Measurements from ENCODE around the gene POLR3B.
A peak's percentile ranks its signal among the peaks of the same experiment; 100 is the strongest.
"Not testable (repeated sequence)": the region's sequence is repeated elsewhere in the genome, so short reads cannot be mapped to it uniquely, and the experiment has no call there.

Gene POLR3B

GRCh38 chr12:106459534-106459933 is 102.0 kb downstream of the POLR3B start:
- DNase-seq (ENCODE audit: low read depth, low spot score): no peak

DNA sequence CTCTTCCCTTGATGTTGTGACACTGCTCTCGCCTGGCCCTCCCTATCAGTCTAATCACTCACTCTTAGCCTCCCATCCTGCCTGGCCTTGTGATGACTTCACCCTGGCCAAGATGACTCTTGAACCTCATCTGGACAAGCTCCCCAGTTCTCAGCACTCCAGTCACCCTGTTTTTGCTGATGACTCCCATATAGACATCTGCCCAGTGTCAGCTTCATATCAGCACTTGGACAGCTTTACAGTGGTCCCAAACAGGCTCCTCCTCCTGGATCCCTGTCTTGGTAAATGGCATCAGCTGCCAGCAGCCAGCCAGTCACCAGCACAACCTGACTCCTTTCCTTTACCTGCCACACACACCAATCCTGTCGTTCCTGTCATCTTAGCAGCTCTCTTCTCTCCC is 104.2 kb downstream of the POLR3B start:
- DNase-seq (ENCODE audit: low read depth, low spot score): no peak

GRCh38 chr12:106465605-106466004 is 108.1 kb downstream of the POLR3B start:
- not testable (repeated sequence) for DNase-seq (ENCODE audit: low read depth, low spot score)

DNA sequence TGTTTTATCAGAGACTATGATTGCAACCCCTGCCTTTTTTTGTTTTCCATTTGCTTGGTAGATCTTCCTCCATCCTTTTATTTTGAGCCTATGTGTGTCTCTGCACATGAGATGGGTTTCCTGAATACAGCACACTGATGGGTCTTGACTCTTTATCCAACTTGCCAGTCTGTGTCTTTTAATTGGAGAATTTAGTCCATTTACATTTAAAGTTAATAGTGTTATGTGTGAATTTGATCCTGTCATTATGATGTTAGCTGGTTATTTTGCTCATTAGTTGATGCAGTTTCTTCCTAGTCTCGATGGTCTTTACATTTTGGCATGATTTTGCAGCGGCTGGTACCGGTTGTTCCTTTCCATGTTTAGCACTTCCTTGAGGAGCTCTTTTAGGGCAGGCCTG is 118.1 kb downstream of the POLR3B start:
- DNase-seq (ENCODE audit: low read depth, low spot score): not testable (repeated sequence)

GRCh38 chr12:106477627-106478026 is 120.1 kb downstream of the POLR3B start:
- DNase-seq (ENCODE audit: low read depth, low spot score): not testable (repeated sequence)

DNA sequence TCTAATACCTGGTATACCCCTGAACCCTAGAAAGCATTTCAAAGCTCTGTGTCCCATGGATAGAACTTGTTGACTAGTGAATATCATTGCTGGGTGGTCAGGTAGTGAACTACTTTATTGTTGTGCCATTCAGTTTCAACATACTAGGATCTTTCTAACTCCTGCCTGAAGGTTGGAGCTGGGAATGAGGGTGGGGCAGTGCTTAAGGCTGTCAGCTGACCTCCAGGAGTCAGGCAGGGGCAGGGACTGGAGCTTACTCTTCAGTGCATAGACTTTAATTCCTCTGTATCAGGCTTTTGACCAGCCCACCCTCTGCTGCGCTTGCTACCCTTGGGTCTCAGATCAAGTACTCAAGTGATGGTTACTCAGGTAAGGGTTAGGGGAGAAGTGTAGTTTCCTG is 122.7 kb downstream of the POLR3B start:
- DNase-seq (ENCODE audit: low read depth, low spot score): no peak

DNA sequence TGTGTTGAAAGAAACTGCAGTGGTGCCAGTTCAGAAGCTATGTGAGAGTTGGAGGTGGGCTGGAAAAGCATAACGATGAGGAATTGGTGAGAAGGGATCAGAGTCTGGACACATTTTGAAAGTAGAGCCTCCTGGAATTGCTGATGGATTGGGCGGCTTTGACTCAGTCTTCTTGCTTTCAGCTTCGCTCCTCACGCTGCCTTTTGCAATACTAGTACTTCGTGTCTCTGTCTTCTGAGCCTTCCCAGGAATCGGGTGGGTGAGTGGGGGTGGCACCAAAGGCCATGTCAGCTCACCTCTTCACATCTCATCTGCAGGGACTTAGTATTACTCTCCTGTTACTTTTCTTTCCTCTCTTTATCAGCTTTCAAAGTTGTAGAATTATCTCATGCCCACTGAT is 123.7 kb downstream of the POLR3B start:
- no peak for DNase-seq (ENCODE audit: low read depth, low spot score)

DNA sequence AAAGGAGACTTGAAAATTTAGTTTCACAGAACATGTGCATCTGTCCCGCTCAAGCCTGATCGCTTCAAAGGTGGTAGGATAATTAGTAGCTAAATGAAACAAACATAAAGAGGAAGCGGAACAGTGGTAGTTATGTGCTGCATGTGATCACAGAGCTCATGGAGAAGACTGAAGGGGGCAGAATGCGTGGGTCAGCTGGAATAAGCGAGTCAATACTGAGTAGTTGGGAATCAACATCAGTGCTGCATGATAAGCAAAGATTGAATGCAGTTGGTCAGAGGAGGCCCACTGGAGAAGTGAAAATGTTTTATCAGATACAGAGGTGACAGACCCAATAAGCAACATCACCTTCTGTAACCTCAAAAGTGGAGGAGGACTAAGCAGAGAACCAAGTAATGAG is 130.1 kb downstream of the POLR3B start:
- DNase-seq (ENCODE audit: low read depth, low spot score): no peak

GRCh38 chr12:106488884-106489283 is 131.3 kb downstream of the POLR3B start:
- DNase-seq (ENCODE audit: low read depth, low spot score): no peak

- no peak for DNase-seq (ENCODE audit: low read depth, low spot score)
These were observed 132.7 kb downstream of the POLR3B start for GRCh38 chr12:106490264-106490663.

GRCh38 chr12:106492857-106493256 is 135.3 kb downstream of the POLR3B start:
- DNase-seq (ENCODE audit: low read depth, low spot score): no peak

DNA sequence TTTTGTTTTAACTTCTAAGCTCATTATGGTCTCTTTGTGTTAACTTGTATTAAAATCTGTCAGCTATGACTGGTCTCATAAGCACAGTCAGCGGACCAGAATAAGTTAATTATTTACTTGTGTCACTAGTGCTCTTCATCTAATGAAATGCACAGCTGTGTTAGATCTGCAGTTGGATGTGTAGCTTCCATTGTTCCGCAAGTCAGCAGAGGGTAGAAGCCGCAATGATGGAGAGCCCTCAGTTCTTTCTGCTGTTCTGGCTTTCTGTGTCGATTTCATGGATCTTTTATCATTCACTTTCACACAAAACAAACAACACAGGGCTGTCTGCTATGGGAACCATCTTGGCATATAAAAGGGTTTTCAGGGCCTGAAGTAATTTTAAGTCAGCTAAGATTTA is 136.0 kb downstream of the POLR3B start:
- no peak for DNase-seq (ENCODE audit: low read depth, low spot score)

DNA sequence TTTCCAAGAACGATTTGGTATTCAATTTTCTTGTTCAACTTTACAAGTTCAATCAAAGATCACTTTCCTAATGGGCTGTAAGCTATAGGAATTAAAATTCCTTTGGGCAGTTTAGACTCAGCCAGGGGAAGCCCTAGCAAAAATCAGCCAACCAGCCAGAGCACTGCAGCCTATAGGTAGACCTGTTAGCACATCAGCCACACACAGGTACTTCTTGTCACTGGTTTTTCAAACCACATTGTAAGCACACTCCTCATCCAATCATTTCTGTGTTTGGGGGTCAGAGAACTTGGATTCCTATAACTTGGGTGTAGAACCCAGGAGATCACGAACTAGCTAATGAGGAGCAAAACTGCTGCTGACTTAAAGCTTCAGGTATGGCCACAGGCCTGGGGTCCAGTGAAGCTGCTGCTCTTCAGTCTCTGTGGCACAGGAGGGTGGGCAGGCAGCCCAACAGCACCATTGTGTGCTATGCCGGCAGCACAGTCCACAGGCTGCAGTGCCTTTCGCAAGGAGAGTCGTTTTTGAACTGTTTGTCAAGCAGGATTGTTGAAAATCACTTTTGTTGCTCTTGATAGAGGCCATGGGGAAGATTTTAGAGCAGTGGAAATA is 137.9 kb downstream of the POLR3B start:
- DNase-seq (ENCODE audit: low read depth, low spot score): no peak

DNA sequence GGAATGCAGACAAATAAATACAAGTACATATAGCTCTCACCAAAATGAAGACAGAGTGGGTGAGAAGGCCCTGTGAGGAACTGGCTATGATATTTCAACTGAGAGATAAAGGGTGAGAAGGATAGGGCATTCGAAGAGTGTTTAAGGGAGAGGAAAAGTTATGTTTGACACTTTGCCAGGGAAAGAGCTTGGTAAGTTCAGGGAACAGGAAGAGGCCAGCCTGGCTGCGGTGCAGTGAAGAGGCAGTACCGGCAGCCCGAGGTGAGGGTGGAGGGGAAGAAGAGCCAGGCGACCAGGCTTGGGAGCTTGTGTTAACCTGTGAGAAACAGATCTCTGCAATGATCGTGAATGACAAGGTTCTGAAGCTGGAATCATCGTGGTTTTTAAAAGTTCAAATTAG is 140.5 kb downstream of the POLR3B start:
- DNase-seq (ENCODE audit: low read depth, low spot score): peak; percentile 2

- DNase-seq (ENCODE audit: low read depth, low spot score): no peak
These were observed 142.1 kb downstream of the POLR3B start for GRCh38 chr12:106499628-106500027.

DNA sequence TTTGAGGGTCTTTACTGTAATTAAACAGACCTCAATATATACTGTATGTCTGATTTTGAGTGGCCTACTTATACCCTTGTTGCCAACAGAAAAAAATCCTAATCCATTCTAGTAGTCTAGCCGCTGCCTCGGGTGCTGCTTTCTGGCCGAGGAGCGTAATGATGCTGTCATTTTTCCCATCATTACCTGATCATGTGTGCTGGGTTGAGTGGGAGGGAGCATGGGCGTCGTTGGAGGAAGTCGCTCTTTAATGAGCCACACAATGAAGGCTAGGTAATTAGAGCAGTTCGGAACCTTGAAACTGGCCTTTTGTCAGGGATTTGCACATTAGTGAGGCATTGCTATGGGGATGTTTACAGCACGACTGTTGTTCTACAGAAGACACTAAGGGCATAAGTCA is 149.1 kb downstream of the POLR3B start:
- DNase-seq (ENCODE audit: low read depth, low spot score): no peak

DNA sequence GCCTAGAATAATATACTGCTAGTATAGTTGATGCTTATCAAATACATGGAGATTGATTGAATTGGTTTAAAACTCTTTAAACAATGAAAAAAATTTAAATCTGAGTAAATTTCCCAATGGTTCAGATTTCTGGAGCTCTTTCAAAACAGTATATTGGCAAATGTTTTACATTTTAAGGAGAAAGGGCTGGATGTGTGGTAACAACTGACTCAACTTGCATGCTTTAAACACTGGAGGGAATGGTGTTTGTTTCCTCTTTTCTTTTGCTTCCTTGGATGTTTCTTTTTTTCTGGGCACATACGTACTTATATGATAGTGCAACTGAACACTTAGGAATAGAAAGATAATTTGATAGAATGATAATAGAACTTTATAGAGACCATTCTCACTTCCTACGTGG is 151.4 kb downstream of the POLR3B start:
- no peak for DNase-seq (ENCODE audit: low read depth, low spot score)

DNA sequence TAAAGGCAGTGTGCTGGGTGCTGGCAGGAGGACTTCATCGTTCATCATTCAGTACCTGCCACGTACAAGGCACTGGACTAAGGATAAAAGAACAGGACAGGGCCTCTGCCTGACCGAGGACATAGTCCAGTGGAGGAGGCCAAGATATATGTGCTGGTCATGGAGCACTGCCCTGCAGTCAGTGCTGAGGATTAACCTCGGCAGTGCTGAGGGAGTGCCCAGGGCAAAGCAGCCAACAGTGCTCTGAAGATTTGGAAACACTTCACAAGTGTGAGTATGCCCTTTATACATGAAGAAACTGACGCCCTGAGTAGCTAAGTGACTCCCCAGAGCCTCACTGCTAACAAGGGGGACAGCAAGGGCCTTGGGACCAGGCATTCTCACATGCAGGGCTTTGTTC is 153.8 kb downstream of the POLR3B start:
- DNase-seq (ENCODE audit: low read depth, low spot score): no peak

DNA sequence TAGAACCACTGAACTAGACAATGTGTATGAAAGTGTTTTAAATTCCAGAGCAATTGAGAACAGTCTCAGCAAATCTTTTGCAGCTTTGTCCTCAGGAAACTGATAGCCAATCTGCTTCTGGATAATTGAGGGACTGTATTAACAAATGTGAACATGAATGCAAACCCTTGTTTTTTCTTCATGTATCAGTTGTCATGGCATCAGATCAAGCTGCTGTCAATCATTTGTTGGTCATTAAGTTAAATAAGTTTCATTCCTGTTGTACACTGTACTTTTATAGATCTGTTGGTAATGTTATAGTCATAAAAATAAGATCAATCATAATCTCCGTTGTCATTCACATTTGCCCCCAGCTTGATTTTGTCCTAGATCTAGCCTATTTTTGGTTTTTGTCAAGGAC is 159.8 kb downstream of the POLR3B start:
- DNase-seq (ENCODE audit: low read depth, low spot score): no peak

GRCh38 chr12:106519607-106520021 is 162.1 kb downstream of the POLR3B start:
- DNase-seq (ENCODE audit: low read depth, low spot score): no peak

DNA sequence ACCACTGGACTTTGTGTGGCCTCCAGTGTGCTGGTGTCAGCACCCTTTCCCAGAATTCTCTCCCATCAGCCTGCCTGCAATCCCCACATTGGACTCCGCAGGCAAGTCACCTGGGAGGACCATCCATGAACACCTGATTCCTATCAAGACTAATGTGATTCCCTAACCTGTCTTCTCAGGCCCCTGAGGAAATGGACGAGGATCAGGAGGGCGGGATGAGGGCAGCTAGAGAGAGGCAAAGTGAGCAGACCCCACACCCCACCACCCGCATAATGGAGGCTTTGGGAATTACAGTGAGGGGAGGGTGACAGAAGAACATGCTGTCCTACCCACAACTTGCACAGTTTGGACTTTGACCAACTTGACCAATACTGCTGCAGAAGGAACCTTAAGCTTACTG is 164.4 kb downstream of the POLR3B start:
- no peak for DNase-seq (ENCODE audit: low read depth, low spot score)

DNA sequence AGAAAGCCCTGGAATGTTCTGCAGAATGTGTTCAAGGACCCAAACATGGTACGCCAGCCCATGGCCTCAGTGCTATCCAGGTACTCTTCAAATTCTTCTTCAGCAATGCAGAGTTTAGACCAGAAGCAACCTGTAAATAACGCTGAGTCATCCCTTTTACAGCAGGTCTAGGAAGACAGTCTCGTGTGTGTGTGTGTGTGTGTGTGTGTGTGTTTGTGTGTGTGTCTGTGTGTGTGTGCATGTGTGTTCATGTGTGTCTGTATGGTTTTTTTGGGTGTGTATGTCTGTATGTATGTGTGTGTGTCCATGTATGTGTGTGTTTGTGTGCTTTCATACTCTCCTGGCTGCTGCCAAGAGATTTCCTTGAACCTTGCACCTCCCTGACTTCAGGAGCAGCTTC is 165.2 kb downstream of the POLR3B start:
- DNase-seq (ENCODE audit: low read depth, low spot score): no peak

GRCh38 chr12:106527356-106527755 is 169.8 kb downstream of the POLR3B start:
- DNase-seq (ENCODE audit: low read depth, low spot score): no peak

GRCh38 chr12:106541201-106541600 is 183.7 kb downstream of the POLR3B start:
- DNase-seq (ENCODE audit: low read depth, low spot score): no peak

Measured in smooth muscle cell of the brain vasculature (primary cell).